ENCODE results near the gene TTLL6.

DNA sequence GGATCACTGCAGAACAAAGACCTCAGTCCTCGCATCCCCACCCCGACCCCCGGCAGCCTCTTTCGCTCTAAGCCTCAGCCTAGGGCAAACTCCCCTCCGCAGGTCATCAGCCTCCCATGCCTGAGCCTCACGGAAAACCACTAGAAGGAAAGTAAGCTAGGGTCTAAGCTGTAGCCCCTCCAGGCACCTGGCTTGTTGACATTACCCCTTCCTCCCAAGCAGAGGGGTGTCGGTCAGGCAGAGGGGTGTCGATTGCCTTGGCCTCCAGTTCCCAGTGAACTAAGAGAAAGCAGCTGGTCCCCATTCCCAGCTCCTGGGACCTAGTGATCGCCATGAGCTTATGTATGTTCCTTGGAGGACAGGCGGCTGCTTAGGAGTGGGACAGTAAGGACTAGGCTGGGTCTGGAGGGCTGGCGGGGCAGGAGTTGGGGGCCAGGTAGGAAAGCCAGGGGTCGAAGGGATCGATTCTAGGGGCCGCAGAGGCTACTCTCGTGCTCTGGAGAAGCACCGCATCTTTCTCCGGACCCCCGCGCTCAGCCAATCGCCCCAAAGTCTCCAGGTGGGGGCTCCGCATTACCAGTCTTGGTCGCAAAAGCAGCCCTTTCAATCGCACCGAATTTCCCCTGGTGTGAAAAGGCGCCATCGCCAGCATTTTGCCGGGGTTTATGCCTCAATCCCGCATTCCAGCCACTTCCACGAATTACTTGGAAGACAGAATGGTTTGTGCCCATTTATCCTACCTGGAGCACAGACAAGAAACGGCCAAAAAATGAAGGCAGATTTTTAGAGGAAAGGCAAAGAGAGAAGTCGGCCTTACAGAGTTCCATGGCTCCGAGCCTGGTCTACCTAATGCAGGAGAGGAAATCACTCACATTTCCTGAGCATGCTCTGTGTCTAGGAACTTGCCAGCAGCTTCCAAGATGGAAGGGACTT lies 67.1 kb downstream of the TTLL6 start:
- TF ChIP-seq, protein P1, sequence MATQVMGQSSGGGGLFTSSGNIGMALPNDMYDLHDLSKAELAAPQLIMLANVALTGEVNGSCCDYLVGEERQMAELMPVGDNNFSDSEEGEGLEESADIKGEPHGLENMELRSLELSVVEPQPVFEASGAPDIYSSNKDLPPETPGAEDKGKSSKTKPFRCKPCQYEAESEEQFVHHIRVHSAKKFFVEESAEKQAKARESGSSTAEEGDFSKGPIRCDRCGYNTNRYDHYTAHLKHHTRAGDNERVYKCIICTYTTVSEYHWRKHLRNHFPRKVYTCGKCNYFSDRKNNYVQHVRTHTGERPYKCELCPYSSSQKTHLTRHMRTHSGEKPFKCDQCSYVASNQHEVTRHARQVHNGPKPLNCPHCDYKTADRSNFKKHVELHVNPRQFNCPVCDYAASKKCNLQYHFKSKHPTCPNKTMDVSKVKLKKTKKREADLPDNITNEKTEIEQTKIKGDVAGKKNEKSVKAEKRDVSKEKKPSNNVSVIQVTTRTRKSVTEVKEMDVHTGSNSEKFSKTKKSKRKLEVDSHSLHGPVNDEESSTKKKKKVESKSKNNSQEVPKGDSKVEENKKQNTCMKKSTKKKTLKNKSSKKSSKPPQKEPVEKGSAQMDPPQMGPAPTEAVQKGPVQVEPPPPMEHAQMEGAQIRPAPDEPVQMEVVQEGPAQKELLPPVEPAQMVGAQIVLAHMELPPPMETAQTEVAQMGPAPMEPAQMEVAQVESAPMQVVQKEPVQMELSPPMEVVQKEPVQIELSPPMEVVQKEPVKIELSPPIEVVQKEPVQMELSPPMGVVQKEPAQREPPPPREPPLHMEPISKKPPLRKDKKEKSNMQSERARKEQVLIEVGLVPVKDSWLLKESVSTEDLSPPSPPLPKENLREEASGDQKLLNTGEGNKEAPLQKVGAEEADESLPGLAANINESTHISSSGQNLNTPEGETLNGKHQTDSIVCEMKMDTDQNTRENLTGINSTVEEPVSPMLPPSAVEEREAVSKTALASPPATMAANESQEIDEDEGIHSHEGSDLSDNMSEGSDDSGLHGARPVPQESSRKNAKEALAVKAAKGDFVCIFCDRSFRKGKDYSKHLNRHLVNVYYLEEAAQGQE (IDR thresholded peaks at IDR 0.05): no peak
- TF ChIP-seq, protein P2, sequence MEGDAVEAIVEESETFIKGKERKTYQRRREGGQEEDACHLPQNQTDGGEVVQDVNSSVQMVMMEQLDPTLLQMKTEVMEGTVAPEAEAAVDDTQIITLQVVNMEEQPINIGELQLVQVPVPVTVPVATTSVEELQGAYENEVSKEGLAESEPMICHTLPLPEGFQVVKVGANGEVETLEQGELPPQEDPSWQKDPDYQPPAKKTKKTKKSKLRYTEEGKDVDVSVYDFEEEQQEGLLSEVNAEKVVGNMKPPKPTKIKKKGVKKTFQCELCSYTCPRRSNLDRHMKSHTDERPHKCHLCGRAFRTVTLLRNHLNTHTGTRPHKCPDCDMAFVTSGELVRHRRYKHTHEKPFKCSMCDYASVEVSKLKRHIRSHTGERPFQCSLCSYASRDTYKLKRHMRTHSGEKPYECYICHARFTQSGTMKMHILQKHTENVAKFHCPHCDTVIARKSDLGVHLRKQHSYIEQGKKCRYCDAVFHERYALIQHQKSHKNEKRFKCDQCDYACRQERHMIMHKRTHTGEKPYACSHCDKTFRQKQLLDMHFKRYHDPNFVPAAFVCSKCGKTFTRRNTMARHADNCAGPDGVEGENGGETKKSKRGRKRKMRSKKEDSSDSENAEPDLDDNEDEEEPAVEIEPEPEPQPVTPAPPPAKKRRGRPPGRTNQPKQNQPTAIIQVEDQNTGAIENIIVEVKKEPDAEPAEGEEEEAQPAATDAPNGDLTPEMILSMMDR (IDR thresholded peaks at IDR 0.05; ENCODE audit: low read depth, low read length, missing input control): no peak
- TF ChIP-seq, protein P3, sequence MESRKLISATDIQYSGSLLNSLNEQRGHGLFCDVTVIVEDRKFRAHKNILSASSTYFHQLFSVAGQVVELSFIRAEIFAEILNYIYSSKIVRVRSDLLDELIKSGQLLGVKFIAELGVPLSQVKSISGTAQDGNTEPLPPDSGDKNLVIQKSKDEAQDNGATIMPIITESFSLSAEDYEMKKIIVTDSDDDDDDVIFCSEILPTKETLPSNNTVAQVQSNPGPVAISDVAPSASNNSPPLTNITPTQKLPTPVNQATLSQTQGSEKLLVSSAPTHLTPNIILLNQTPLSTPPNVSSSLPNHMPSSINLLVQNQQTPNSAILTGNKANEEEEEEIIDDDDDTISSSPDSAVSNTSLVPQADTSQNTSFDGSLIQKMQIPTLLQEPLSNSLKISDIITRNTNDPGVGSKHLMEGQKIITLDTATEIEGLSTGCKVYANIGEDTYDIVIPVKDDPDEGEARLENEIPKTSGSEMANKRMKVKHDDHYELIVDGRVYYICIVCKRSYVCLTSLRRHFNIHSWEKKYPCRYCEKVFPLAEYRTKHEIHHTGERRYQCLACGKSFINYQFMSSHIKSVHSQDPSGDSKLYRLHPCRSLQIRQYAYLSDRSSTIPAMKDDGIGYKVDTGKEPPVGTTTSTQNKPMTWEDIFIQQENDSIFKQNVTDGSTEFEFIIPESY (IDR thresholded peaks at IDR 0.05): no peak
